Measurements from ENCODE around the gene CHTF18. TPM values are rescaled to one million over a fixed set of nuclear protein-coding genes. Genes with fewer than 3 reads are reported as not detected.
A peak's percentile ranks its signal among the peaks of the same experiment; 100 is the strongest.

Gene CHTF18
- total RNA-seq, 1 donor from 2014 or later = 14.8 TPM

GRCh38 chr16:842061-842476 is 53.6 kb downstream of the CHTF18 start:
- H3K9ac ChIP-seq (ENCODE audit: low read length) = no peak overlapping the region
- Mint-ChIP-seq H3K27me3 (ENCODE audit: low read depth, unreplicated experiment) (peaks cover 25% of the 10 kb centered on the region), H3K4me1 (ENCODE audit: low read depth, unreplicated experiment) (no peaks in the 10 kb centered on the region), H3K36me3 (ENCODE audit: low read depth, unreplicated experiment) (peaks cover 1% of the 10 kb centered on the region), H3K9me3 (ENCODE audit: unreplicated experiment) (peaks cover 15% of the 10 kb centered on the region), H3K27ac (ENCODE audit: unreplicated experiment) (no peak overlapping the region), H3K4me3 (ENCODE audit: unreplicated experiment) (no peak overlapping the region)
- no peak overlapping the region for H3K4me3 ChIP-seq (ENCODE audit: insufficient read depth, low read depth, low read length)
- FAIRE-seq (no peak), DNase-seq (ENCODE audit: low read depth) (no peak)
- H3K4me2 ChIP-seq (ENCODE audit: low read length) = no peak overlapping the region
- no peak for TF ChIP-seq EZH2 (IDR thresholded peaks at IDR 0.05; ENCODE audit: insufficient read depth, low read length)
- TF ChIP-seq CTCF (IDR thresholded peaks at IDR 0.05; ENCODE audit: insufficient read depth, low read depth, low read length) = no peak
- no peaks in the 10 kb centered on the region for H3K36me3 ChIP-seq (ENCODE audit: insufficient read depth, low read length)
- H3K79me2 ChIP-seq (ENCODE audit: insufficient read depth, low read length) = no peaks in the 10 kb centered on the region
- no peak overlapping the region for H3K27ac ChIP-seq (ENCODE audit: low read depth, low read length)
- peak overlapping the region; percentile 45 for H2AFZ ChIP-seq (ENCODE audit: low read depth, low read length)
- H3K9me3 ChIP-seq (ENCODE audit: insufficient read depth, low read depth, low read length) = no peaks in the 10 kb centered on the region
- H4K20me1 ChIP-seq (ENCODE audit: insufficient read depth, low read length) = no peaks in the 10 kb centered on the region
- no peaks in the 10 kb centered on the region for H3K4me1 ChIP-seq (ENCODE audit: insufficient read depth, low read length)
- no peaks in the 10 kb centered on the region for H3K27me3 ChIP-seq (ENCODE audit: insufficient read depth, low read length)

GRCh38 chr16:842711-843560 is 54.5 kb downstream of the CHTF18 start:
- Histone ChIP-seq H3K27ac (ENCODE audit: low read depth, low read length) (no peak overlapping the region), H3K4me3 (ENCODE audit: insufficient read depth, low read depth, low read length) (no peak overlapping the region), H2AFZ (ENCODE audit: low read depth, low read length) (peak overlapping the region; percentile 45), H3K36me3 (ENCODE audit: insufficient read depth, low read length) (no peaks in the 10 kb centered on the region), H3K9me3 (ENCODE audit: insufficient read depth, low read depth, low read length) (peaks cover 2% of the 10 kb centered on the region), H3K4me2 (ENCODE audit: low read length) (no peak overlapping the region), H3K9ac (ENCODE audit: low read length) (no peak overlapping the region), H3K4me1 (ENCODE audit: insufficient read depth, low read length) (no peaks in the 10 kb centered on the region), H4K20me1 (ENCODE audit: insufficient read depth, low read length) (no peaks in the 10 kb centered on the region), H3K79me2 (ENCODE audit: insufficient read depth, low read length) (no peaks in the 10 kb centered on the region), H3K27me3 (ENCODE audit: insufficient read depth, low read length) (no peaks in the 10 kb centered on the region)
- Mint-ChIP-seq H3K36me3 (ENCODE audit: low read depth, unreplicated experiment) (peaks cover 1% of the 10 kb centered on the region), H3K27me3 (ENCODE audit: low read depth, unreplicated experiment) (peaks cover 28% of the 10 kb centered on the region), H3K4me1 (ENCODE audit: low read depth, unreplicated experiment) (no peaks in the 10 kb centered on the region), H3K9me3 (ENCODE audit: unreplicated experiment) (peaks cover 15% of the 10 kb centered on the region), H3K27ac (ENCODE audit: unreplicated experiment) (no peak overlapping the region), H3K4me3 (ENCODE audit: unreplicated experiment) (no peak overlapping the region)
- TF ChIP-seq EZH2 (IDR thresholded peaks at IDR 0.05; ENCODE audit: insufficient read depth, low read length) (no peak), CTCF (IDR thresholded peaks at IDR 0.05; ENCODE audit: insufficient read depth, low read depth, low read length) (no peak)
- DNase-seq (ENCODE audit: low read depth) (no peak), FAIRE-seq (no peak)

GRCh38 chr16:843771-844170 is 55.4 kb downstream of the CHTF18 start:
- H4K20me1 ChIP-seq (ENCODE audit: insufficient read depth, low read length) = no peaks in the 10 kb centered on the region
- H3K4me1 ChIP-seq (ENCODE audit: insufficient read depth, low read length) = no peaks in the 10 kb centered on the region
- H3K9ac ChIP-seq (ENCODE audit: low read length) = no peak overlapping the region
- no peaks in the 10 kb centered on the region for H3K79me2 ChIP-seq (ENCODE audit: insufficient read depth, low read length)
- FAIRE-seq (no peak), DNase-seq (ENCODE audit: low read depth) (no peak)
- no peak overlapping the region for H2AFZ ChIP-seq (ENCODE audit: low read depth, low read length)
- H3K4me3 ChIP-seq (ENCODE audit: insufficient read depth, low read depth, low read length) = no peak overlapping the region
- H3K36me3 ChIP-seq (ENCODE audit: insufficient read depth, low read length) = no peaks in the 10 kb centered on the region
- Mint-ChIP-seq H3K27ac (ENCODE audit: unreplicated experiment) (no peak overlapping the region), H3K9me3 (ENCODE audit: unreplicated experiment) (peaks cover 14% of the 10 kb centered on the region), H3K4me1 (ENCODE audit: low read depth, unreplicated experiment) (no peaks in the 10 kb centered on the region), H3K36me3 (ENCODE audit: low read depth, unreplicated experiment) (peaks cover 1% of the 10 kb centered on the region), H3K27me3 (ENCODE audit: low read depth, unreplicated experiment) (peaks cover 28% of the 10 kb centered on the region), H3K4me3 (ENCODE audit: unreplicated experiment) (no peak overlapping the region)
- H3K27ac ChIP-seq (ENCODE audit: low read depth, low read length) = no peak overlapping the region
- no peak overlapping the region for H3K4me2 ChIP-seq (ENCODE audit: low read length)
- peaks cover 2% of the 10 kb centered on the region for H3K9me3 ChIP-seq (ENCODE audit: insufficient read depth, low read depth, low read length)
- TF ChIP-seq CTCF (IDR thresholded peaks at IDR 0.05; ENCODE audit: insufficient read depth, low read depth, low read length) = no peak
- no peak for TF ChIP-seq EZH2 (IDR thresholded peaks at IDR 0.05; ENCODE audit: insufficient read depth, low read length)
- H3K27me3 ChIP-seq (ENCODE audit: insufficient read depth, low read length) = no peaks in the 10 kb centered on the region
